ENCODE results near the gene MDM4.
"Not testable (repeated sequence)": the region's sequence is repeated elsewhere in the genome, so short reads cannot be mapped to it uniquely, and the experiment has no call there.

The MDM4 gene

GRCh38 chr1:204520834-204521709 is 4.9 kb downstream of the MDM4 start:
- DNase-seq: peak; percentile 89

GRCh38 chr1:204521941-204522521 is 5.8 kb downstream of the MDM4 start:
- peak; percentile 30 for DNase-seq

GRCh38 chr1:204523605-204524215 is 7.5 kb downstream of the MDM4 start:
- DNase-seq: no peak

- no peak for DNase-seq
Measured at GRCh38 chr1:204524986-204525385, 8.8 kb downstream of the MDM4 start.

GRCh38 chr1:204528241-204528640 is 12.0 kb downstream of the MDM4 start:
- no peak for DNase-seq

- DNase-seq: no peak
Measured at GRCh38 chr1:204528677-204529076, 12.5 kb downstream of the MDM4 start.

GRCh38 chr1:204529371-204529895 is 13.2 kb downstream of the MDM4 start:
- DNase-seq: no peak

GRCh38 chr1:204530932-204531331 is 14.7 kb downstream of the MDM4 start:
- no peak for DNase-seq

GRCh38 chr1:204532832-204533231 is 16.6 kb downstream of the MDM4 start:
- no peak for DNase-seq

GRCh38 chr1:204541626-204542025 is 25.4 kb downstream of the MDM4 start:
- DNase-seq: no peak

GRCh38 chr1:204544321-204544720 is 28.1 kb downstream of the MDM4 start:
- DNase-seq: peak; percentile 76

- no peak for DNase-seq
Measured at GRCh38 chr1:204545202-204545601, 29.0 kb downstream of the MDM4 start.

- DNase-seq: no peak
Measured at GRCh38 chr1:204545881-204546280, 29.7 kb downstream of the MDM4 start.

GRCh38 chr1:204548265-204548664 is 32.1 kb downstream of the MDM4 start:
- DNase-seq: no peak

- DNase-seq: no peak
Measured at GRCh38 chr1:204549313-204549712, 33.1 kb downstream of the MDM4 start.

- DNase-seq: no peak
Measured at GRCh38 chr1:204550926-204551325, 34.7 kb downstream of the MDM4 start.

GRCh38 chr1:204556458-204557052 is 40.3 kb downstream of the MDM4 start:
- no peak for DNase-seq

GRCh38 chr1:204558467-204558866 is 42.3 kb downstream of the MDM4 start:
- peak; percentile 5 for DNase-seq

- not testable (repeated sequence) for DNase-seq
Measured at GRCh38 chr1:204560002-204560401, 43.8 kb downstream of the MDM4 start.

GRCh38 chr1:204560590-204561150 is 44.5 kb downstream of the MDM4 start:
- DNase-seq: no peak

GRCh38 chr1:204562075-204562990 is 46.1 kb downstream of the MDM4 start:
- DNase-seq: no peak

- no peak for DNase-seq
Measured at GRCh38 chr1:204563307-204563706, 47.1 kb downstream of the MDM4 start.

Measured in hematopoietic multipotent progenitor cell treated with erythropoietin and hydrocortisone succinate and interleukin-3 and kit ligand, for 4 days (in vitro differentiated cells).